Liver (tissue), 9 donors: ENCODE data around the gene FOXI1. TPM values are rescaled to one million over a fixed set of nuclear protein-coding genes. Genes with fewer than 3 reads are reported as not detected.
A peak's percentile ranks its signal among the peaks of the same experiment; 100 is the strongest.

Experiments used
- DNase-seq: peaks from one replicate; pipeline ENCODE4 v3.0.0-alpha.2; 2017; ENCODE audit warnings: low spot score
- H3K27ac ChIP-seq, 2 donors: one replicate each; pipeline ENCODE4 v1.7.0; 2013; ENCODE audit warnings: inconsistent platforms in 2 of 2, low read length in 2 of 2, control low read depth in 1 of 2, low read depth in 1 of 2, mild to moderate bottlenecking in 1 of 2
- H3K27me3 ChIP-seq, 4 donors: one replicate each; pipeline versions ENCODE4 v1.6.1 to v1.7.0; 2013; ENCODE audit warnings: low read length in 3 of 4, inconsistent platforms in 1 of 4, mild to moderate bottlenecking in 1 of 4, moderate library complexity in 1 of 4; ENCODE audit not compliant: control insufficient read depth in 4 of 4, insufficient read depth in 4 of 4
- H3K36me3 ChIP-seq, 4 donors: one replicate each; pipeline versions ENCODE4 v1.6.1 to v1.7.0; 2013; ENCODE audit warnings: low read length in 3 of 4, mild to moderate bottlenecking in 3 of 4, low read depth in 1 of 4, moderate library complexity in 1 of 4; ENCODE audit not compliant: control insufficient read depth in 4 of 4, insufficient read depth in 3 of 4
- H3K4me1 ChIP-seq, 4 donors: one replicate each; pipeline versions ENCODE4 v1.6.1 to v1.7.0; 2013; ENCODE audit warnings: low read length in 3 of 4, mild to moderate bottlenecking in 3 of 4, moderate library complexity in 1 of 4; ENCODE audit not compliant: control insufficient read depth in 4 of 4, insufficient read depth in 4 of 4
- H3K4me3 ChIP-seq, 3 donors: one replicate each; pipeline versions ENCODE4 v1.6.1 to v1.7.0; 2013; ENCODE audit warnings: low read length in 3 of 3, control low read depth in 1 of 3, low read depth in 1 of 3, mild to moderate bottlenecking in 1 of 3
- H3K9ac ChIP-seq, 2 donors: one replicate each; pipeline ENCODE4 v1.7.0; 2013; ENCODE audit warnings: low read length in 2 of 2, mild to moderate bottlenecking in 2 of 2, moderate library complexity in 2 of 2, control low read depth in 1 of 2, low read depth in 1 of 2
- H3K9me3 ChIP-seq, 4 donors: one replicate each; pipeline versions ENCODE4 v1.6.1 to v1.7.0; 2013; ENCODE audit warnings: low read length in 3 of 4; ENCODE audit not compliant: control insufficient read depth in 4 of 4
- EGR1 ChIP-seq, 2 donors: IDR thresholded peaks; 2 replicates each; pipeline ENCODE4 v1.6.1; 2016 to 2018; ENCODE audit warnings: antibody characterized with exemption in 2 of 2, low read depth in 2 of 2
- FOXA1 ChIP-seq: IDR thresholded peaks from 2 replicates; pipeline ENCODE4 v1.6.1; 2016; ENCODE audit warnings: antibody characterized with exemption
- FOXA2 ChIP-seq: IDR thresholded peaks from 2 replicates; pipeline ENCODE4 v1.6.1; 2016; ENCODE audit warnings: antibody characterized with exemption
- GABPA ChIP-seq, 2 donors: IDR thresholded peaks in 1 of 2; conservative IDR thresholded peaks in 1 of 2; 2 replicates each; pipeline ENCODE4 v1.6.1; 2016; ENCODE audit warnings: antibody characterized with exemption in 2 of 2, mild to moderate bottlenecking in 1 of 2, moderate library complexity in 1 of 2
- HNF4A ChIP-seq, 2 donors: conservative IDR thresholded peaks; 2 replicates each; pipeline ENCODE4 v1.6.1; 2016; ENCODE audit warnings: antibody characterized with exemption in 2 of 2, mild to moderate bottlenecking in 2 of 2
- HNF4G ChIP-seq: IDR thresholded peaks from 2 replicates; pipeline ENCODE4 v1.6.1; 2016; ENCODE audit warnings: antibody characterized with exemption
- JUND ChIP-seq, 2 donors: IDR thresholded peaks; 2 replicates each; pipeline ENCODE4 v1.6.1; 2016; ENCODE audit warnings: antibody characterized with exemption in 2 of 2
- NR2F2 ChIP-seq: IDR thresholded peaks from 2 replicates; pipeline ENCODE4 v1.6.1; 2016; ENCODE audit warnings: antibody characterized with exemption
- RAD21 ChIP-seq, 2 donors: IDR thresholded peaks; 2 replicates each; pipeline ENCODE4 v1.6.1; 2016; ENCODE audit warnings: antibody characterized with exemption in 2 of 2, mild to moderate bottlenecking in 2 of 2
- REST ChIP-seq: IDR thresholded peaks from 2 replicates; pipeline ENCODE4 v1.6.1; 2016; ENCODE audit warnings: antibody characterized with exemption, mild to moderate bottlenecking
- RXRA ChIP-seq, 2 donors: IDR thresholded peaks; 2 replicates each; pipeline ENCODE4 v1.6.1; 2017 to 2018; ENCODE audit warnings: antibody characterized with exemption in 2 of 2, mild to moderate bottlenecking in 1 of 2
- SP1 ChIP-seq: IDR thresholded peaks from 2 replicates; pipeline ENCODE4 v1.6.1; 2018; ENCODE audit warnings: antibody characterized with exemption, mild to moderate bottlenecking
- TAF1 ChIP-seq: conservative IDR thresholded peaks from 2 replicates; pipeline ENCODE4 v1.6.1; 2016; ENCODE audit warnings: antibody characterized with exemption, mild to moderate bottlenecking
- YY1 ChIP-seq: IDR thresholded peaks from 2 replicates; pipeline ENCODE4 v1.6.1; 2016; ENCODE audit warnings: antibody characterized with exemption, mild to moderate bottlenecking
- WGBS: extraction: QIAGEN DNeasy Blood & Tissue Kit; methylation state at CpG from one replicate; pipeline ENCODE4 v1.1.7; 2013; 5-methylcytosine and 5-hydroxymethylcytosine counted together
- polyA plus RNA-seq, 2 donors: library from polyadenylated mRNA; stranded (reverse) in 1 of 2; unstranded in 1 of 2; fragments of 200-250 nt in 1 of 2; fragments of >200 nt in 1 of 2; fragmentation: Nextera tagmentation in 1 of 2; extraction: Ambion mirVana in 1 of 2; gene quantifications; one replicate each; pipeline versions ENCODE4 v1.2.1 to v1.2.3, GENCODE V29; 2013 to 2015
- total RNA-seq, 2 donors: library from RNA; depleted of rRNA; stranded (reverse); fragments of >200 nt; gene quantifications; one replicate each; pipeline ENCODE4 v1.2.3, GENCODE V29; 2014
- TF ChIP-seq, protein P1 (sequence below): IDR thresholded peaks from 2 replicates; pipeline ENCODE4 v1.6.1; 2016; ENCODE audit warnings: antibody characterized with exemption
- TF ChIP-seq, protein P2 (sequence below): fragments of 150-350 bp; IDR thresholded peaks from 2 replicates; pipeline ENCODE4 v1.5.1; 2017; ENCODE audit warnings: improper control_type of control experiment, low read depth, low read length; ENCODE audit not compliant: missing input control
- TF ChIP-seq, protein P3 (sequence below): IDR thresholded peaks from 2 replicates; pipeline ENCODE4 v1.6.1; 2016; ENCODE audit warnings: antibody characterized with exemption
- donor health status: healthy.
- donor health status: healthy.
- donor health status: healthy.
- donor health status: healthy.
- donor health status: healthy.

The FOXI1 gene
- total and polyA plus RNA-seq, 4 donors = not detected

GRCh38 chr5:170100066-170100943 is 5.4 kb upstream of the FOXI1 start:
- TF ChIP-seq FOXA1 (no peak), RXRA (IDR thresholded peaks at IDR 0.05) (no peak), JUND (IDR thresholded peaks at IDR 0.05) (no peak), TAF1 (no peak), NR2F2 (no peak), SP1 (no peak), HNF4G (no peak), FOXA2 (no peak), YY1 (no peak), RAD21 (IDR thresholded peaks at IDR 0.05) (peak; percentile 81 to 83), REST (no peak)
- TF ChIP-seq, protein P1, sequence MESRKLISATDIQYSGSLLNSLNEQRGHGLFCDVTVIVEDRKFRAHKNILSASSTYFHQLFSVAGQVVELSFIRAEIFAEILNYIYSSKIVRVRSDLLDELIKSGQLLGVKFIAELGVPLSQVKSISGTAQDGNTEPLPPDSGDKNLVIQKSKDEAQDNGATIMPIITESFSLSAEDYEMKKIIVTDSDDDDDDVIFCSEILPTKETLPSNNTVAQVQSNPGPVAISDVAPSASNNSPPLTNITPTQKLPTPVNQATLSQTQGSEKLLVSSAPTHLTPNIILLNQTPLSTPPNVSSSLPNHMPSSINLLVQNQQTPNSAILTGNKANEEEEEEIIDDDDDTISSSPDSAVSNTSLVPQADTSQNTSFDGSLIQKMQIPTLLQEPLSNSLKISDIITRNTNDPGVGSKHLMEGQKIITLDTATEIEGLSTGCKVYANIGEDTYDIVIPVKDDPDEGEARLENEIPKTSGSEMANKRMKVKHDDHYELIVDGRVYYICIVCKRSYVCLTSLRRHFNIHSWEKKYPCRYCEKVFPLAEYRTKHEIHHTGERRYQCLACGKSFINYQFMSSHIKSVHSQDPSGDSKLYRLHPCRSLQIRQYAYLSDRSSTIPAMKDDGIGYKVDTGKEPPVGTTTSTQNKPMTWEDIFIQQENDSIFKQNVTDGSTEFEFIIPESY = no peak
- TF ChIP-seq, protein P2, sequence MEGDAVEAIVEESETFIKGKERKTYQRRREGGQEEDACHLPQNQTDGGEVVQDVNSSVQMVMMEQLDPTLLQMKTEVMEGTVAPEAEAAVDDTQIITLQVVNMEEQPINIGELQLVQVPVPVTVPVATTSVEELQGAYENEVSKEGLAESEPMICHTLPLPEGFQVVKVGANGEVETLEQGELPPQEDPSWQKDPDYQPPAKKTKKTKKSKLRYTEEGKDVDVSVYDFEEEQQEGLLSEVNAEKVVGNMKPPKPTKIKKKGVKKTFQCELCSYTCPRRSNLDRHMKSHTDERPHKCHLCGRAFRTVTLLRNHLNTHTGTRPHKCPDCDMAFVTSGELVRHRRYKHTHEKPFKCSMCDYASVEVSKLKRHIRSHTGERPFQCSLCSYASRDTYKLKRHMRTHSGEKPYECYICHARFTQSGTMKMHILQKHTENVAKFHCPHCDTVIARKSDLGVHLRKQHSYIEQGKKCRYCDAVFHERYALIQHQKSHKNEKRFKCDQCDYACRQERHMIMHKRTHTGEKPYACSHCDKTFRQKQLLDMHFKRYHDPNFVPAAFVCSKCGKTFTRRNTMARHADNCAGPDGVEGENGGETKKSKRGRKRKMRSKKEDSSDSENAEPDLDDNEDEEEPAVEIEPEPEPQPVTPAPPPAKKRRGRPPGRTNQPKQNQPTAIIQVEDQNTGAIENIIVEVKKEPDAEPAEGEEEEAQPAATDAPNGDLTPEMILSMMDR = peak; percentile 65
- TF ChIP-seq, protein P3, sequence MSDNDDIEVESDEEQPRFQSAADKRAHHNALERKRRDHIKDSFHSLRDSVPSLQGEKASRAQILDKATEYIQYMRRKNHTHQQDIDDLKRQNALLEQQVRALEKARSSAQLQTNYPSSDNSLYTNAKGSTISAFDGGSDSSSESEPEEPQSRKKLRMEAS = no peak
- 33% methylated on average over 13 of the region's 13 CpGs for WGBS

DNA sequence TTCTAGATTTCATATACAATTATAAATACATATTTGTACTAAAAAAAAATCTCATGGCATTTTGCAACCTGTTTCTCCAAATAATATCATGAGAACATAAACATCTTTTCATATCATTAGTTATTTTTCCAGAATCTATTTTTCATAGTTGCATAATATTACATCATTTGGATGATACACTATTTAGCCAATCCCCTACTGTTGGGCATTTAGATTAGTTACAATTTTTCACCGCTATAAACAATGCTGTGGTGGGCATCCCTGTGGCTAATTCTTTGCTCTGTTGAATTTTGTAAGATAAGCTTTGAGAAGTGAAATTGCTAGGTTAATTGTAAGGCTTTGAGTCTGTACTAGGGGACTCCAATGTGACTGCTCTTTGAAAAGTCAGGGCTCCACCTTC is 2.2 kb upstream of the FOXI1 start:
- Histone ChIP-seq H3K4me3 (no peak overlapping the region), H3K9me3 (no peaks in the 10 kb centered on the region), H3K36me3 (no peaks in the 10 kb centered on the region), H3K27me3 (no peaks in the 10 kb centered on the region), H3K4me1 (no peaks in the 10 kb centered on the region), H3K27ac (no peak overlapping the region), H3K9ac (no peak overlapping the region)
- no peak for DNase-seq
- 92% methylated on average over 1 of the region's 1 CpG for WGBS
- TF ChIP-seq, protein P1 = no peak
- TF ChIP-seq EGR1 (IDR thresholded peaks at IDR 0.05; ENCODE audit: low read depth in 2 of 2) (no peak), GABPA (IDR thresholded peaks at IDR 0.05 in 1 of 2, conservative IDR thresholded peaks at IDR 0.05 in 1 of 2) (no peak), JUND (IDR thresholded peaks at IDR 0.05) (no peak), FOXA2 (no peak), SP1 (no peak), YY1 (no peak), HNF4A (conservative IDR thresholded peaks at IDR 0.05) (no peak), REST (no peak), RXRA (IDR thresholded peaks at IDR 0.05) (no peak), RAD21 (IDR thresholded peaks at IDR 0.05) (no peak)
- TF ChIP-seq, protein P3 = no peak

More at GRCh38 chr5:170100066-170100943, 5.4 kb upstream of the FOXI1 start:
- no peaks in the 10 kb centered on the region for H3K36me3 ChIP-seq
- peak; percentile 76 for DNase-seq
- no peak overlapping the region for H3K4me3 ChIP-seq
- H3K27me3 ChIP-seq = no peaks in the 10 kb centered on the region
- no peaks in the 10 kb centered on the region for H3K9me3 ChIP-seq
- no peak overlapping the region for H3K27ac ChIP-seq
- H3K4me1 ChIP-seq = peaks cover 0 to 4% (median 0%) of the 10 kb centered on the region in 4 donors
- no peak overlapping the region for H3K9ac ChIP-seq
